ENCODE measurements around the gene ZDHHC12. TPM values are rescaled to one million over a fixed set of nuclear protein-coding genes. Genes with fewer than 3 reads are reported as not detected.

Gene ZDHHC12
- total and polyA plus RNA-seq, 12 donors = 1.6 to 97.4 (median 29.0) TPM

GRCh38 chr9:128735373-128735772 is 11.4 kb upstream of the ZDHHC12 start:
- H3K4me1 ChIP-seq (replicated peaks in 1 of 2) = peaks cover 0 to 2% of the 10 kb centered on the region in 2 donors
- no peaks in the 10 kb centered on the region for H3K27me3 ChIP-seq
- peak in 5 of 7 donors; percentile 45 to 86 (median 72) for DNase-seq
- intact Hi-C loops (cut with DNase I) = no loop called here
- no peaks in the 10 kb centered on the region for H3K9me3 ChIP-seq (replicated peaks in 1 of 3)
- TF ChIP-seq POLR2A (IDR thresholded peaks at IDR 0.05) (no peak), CTCF (IDR thresholded peaks at IDR 0.05) (no peak)
- H3K4me3 ChIP-seq = no peak overlapping the region
- H3K27ac ChIP-seq = no peak overlapping the region
- peaks cover 0 to 43% of the 10 kb centered on the region in 2 donors for H3K36me3 ChIP-seq (replicated peaks in 1 of 2)
- WGBS, 4 donors = 61 to 76% (median 63%) methylated on average over 2 of the region's 2 CpGs

GRCh38 chr9:128733256-128733655 is 9.3 kb upstream of the ZDHHC12 start:
- peaks cover 0 to 33% of the 10 kb centered on the region in 2 donors for H3K36me3 ChIP-seq (replicated peaks in 1 of 2)
- peak; percentile 75 to 94 (median 86) for DNase-seq
- H3K9me3 ChIP-seq (replicated peaks in 1 of 3) = no peaks in the 10 kb centered on the region
- peaks cover 0 to 2% of the 10 kb centered on the region in 2 donors for H3K4me1 ChIP-seq (replicated peaks in 1 of 2)
- peak overlapping the region in 2 of 5 donors; percentile 52 to 61 for H3K27ac ChIP-seq
- no peak overlapping the region for H3K4me3 ChIP-seq
- no peak for TF ChIP-seq POLR2A (IDR thresholded peaks at IDR 0.05)
- peak; percentile 39 to 69 (median 66) for TF ChIP-seq CTCF (IDR thresholded peaks at IDR 0.05)
- H3K27me3 ChIP-seq = no peaks in the 10 kb centered on the region
- WGBS, 4 donors = 14 to 24% (median 20%) methylated on average over 8 to 9 of the region's 9 CpGs
- intact Hi-C loops (cut with DNase I) = no loop called here

GRCh38 chr9:128732576-128732975 is 8.6 kb upstream of the ZDHHC12 start:
- Histone ChIP-seq H3K4me1 (replicated peaks in 1 of 2) (peaks cover 0 to 2% of the 10 kb centered on the region in 2 donors), H3K9me3 (replicated peaks in 1 of 3) (no peaks in the 10 kb centered on the region), H3K36me3 (replicated peaks in 1 of 2) (peaks cover 0 to 33% of the 10 kb centered on the region in 2 donors), H3K27ac (no peak overlapping the region), H3K4me3 (no peak overlapping the region), H3K27me3 (no peaks in the 10 kb centered on the region)
- intact Hi-C loops (cut with DNase I) = no loop called here
- no peak for TF ChIP-seq POLR2A (IDR thresholded peaks at IDR 0.05)
- TF ChIP-seq CTCF (IDR thresholded peaks at IDR 0.05) = no peak
- WGBS, 4 donors = 65 to 82% (median 73%) methylated on average over 12 to 13 of the region's 13 CpGs
- DNase-seq = no peak

GRCh38 chr9:128731691-128732090 is 7.8 kb upstream of the ZDHHC12 start:
- 79 to 82% (median 81%) methylated on average over 9 of the region's 9 CpGs for WGBS, 4 donors

More at GRCh38 chr9:128731691-128732090, 7.8 kb upstream of the ZDHHC12 start:
- H3K27me3 ChIP-seq = no peaks in the 10 kb centered on the region
- intact Hi-C loops (cut with DNase I) = no loop called here
- no peak overlapping the region for H3K27ac ChIP-seq
- TF ChIP-seq POLR2A (IDR thresholded peaks at IDR 0.05) (no peak), CTCF (IDR thresholded peaks at IDR 0.05) (no peak)
- H3K4me1 ChIP-seq (replicated peaks in 1 of 2) = peaks cover 0 to 2% of the 10 kb centered on the region in 2 donors
- no peaks in the 10 kb centered on the region for H3K9me3 ChIP-seq (replicated peaks in 1 of 3)
- DNase-seq = no peak
- H3K4me3 ChIP-seq = no peak overlapping the region
- peaks cover 0 to 26% of the 10 kb centered on the region in 2 donors for H3K36me3 ChIP-seq (replicated peaks in 1 of 2)

All from adrenal gland (tissue), 12 donors.